HTR-8/SVneo (cell line): Measurements from ENCODE around the gene MDH2.
"Not testable (repeated sequence)": the region's sequence is repeated elsewhere in the genome, so short reads cannot be mapped to it uniquely, and the experiment has no call there.

ENCODE experiments used
- DNase-seq: peaks from one replicate; pipeline ENCODE4 v3.0.0; 2011; ENCODE audit warnings: low spot score, mixed read lengths; ENCODE audit not compliant: insufficient read length
- FAIRE-seq: peaks from 2 replicates; lab custom pipeline; 2011; peaks lifted over from hg19 to GRCh38; lab: Jason Lieb, UNC

MDH2 gene

GRCh38 chr7:76101693-76102437, 54.0 kb downstream of the MDH2 start:
- not testable (repeated sequence) for DNase-seq, FAIRE-seq

DNA sequence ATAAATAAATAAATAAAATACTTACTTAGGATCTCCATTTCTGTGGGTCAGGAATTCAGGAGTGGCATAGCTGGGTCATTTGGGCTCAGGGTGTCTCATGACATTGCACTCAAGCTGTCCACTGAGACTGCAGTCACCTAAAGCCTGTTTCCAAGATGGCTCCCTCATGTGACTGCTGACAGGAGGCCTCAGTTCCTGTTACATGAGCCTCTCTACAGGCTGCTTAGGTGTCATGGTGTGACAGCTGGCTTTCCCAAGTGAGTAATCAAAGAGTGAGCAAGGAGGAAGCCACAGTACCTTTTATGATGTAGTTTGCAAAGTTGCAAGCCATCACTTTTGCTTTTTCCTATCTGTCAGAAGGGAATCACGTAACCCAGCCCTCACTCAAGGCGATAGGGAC, 55.9 kb downstream of the MDH2 start:
- DNase-seq, FAIRE-seq: not testable (repeated sequence)

DNA sequence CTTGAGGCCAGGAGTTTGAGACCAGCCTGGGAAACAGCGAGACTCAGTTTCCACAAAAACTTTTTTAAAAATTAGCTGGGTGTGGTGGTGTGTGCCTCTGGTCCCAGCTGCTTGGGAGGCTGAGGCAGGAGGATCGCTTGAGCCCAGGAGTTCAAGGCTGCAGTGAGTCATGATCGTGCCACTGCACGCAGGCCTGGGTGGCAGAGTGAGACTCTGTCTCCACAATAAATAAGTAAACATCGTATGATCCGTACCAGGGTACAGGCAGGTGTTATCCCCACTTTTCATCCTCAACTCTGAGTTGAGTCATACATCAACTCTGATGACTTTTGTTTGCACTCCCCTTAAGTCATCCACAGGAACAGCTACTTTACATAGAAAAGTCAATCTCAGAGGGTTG, 58.2 kb downstream of the MDH2 start:
- not testable (repeated sequence) for DNase-seq, FAIRE-seq

DNA sequence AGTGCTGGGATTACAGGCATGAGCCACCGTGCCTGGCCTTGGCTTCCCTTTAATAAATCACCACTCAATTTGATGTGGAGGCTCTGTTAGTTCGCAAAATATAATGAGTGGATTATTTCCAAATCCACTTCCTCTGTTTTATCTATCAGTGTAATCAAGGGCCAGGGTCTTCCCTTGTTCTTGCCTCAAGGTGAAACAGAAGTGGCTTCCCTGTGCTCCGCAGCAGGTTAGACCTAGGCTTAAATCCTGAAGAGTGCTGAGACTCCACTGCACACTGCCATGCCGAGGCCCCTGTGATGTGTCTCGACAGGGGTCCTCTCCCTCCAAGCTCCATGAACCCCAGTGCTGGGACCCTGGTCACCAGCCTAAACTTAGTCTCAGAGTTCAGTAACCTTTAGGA, 59.0 kb downstream of the MDH2 start:
- DNase-seq (no peak), FAIRE-seq (no peak)

GRCh38 chr7:76108540-76109233, 60.8 kb downstream of the MDH2 start:
- FAIRE-seq (no peak), DNase-seq (no peak)

DNA sequence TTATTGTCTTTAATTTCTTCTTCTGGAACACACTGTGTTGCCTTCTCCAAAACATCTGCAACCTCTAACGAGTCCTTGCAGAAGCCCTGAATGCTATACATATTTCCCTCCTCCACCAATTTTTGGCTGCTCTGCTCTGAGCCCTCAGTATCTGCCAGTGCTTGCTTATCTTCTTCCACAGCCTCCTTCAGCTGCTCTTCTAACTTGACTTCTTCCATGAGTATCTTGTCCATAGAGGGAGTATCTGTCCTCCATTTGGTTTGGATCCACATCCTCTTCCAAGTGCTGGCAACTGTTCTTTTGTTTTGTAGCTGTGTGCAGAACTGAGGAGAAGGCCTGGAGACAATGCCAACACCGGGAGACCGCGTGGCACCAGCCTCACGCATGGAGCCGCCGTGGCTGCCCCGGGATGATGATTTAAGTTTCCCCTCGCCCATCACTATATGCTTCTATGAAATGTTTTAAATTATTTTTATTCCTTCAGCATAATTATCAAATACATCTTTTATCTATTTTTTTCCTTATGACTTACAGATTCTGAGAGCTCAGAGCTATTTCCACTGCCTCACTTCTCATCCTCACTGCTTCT, 65.2 kb downstream of the MDH2 start:
- DNase-seq, FAIRE-seq: not testable (repeated sequence)

DNA sequence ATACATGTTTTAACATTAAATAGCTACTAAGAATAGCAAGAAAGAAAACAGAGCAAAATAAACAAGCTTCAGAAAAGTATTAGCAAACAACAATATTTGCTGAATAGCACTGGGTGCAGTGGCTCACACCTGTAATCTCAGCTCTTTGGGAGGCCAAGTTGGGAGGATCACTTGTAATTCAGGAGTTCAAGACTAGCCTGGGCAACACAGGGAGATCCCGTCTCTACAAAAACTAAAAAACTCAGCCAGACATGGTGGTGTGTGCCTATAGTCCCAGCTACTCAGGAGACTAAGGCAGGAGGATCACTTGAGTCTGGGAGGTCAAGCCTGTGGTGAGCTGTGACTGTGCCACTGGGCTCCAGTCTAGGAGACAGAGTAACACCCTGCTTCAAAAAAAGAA, 66.8 kb downstream of the MDH2 start:
- DNase-seq, FAIRE-seq: not testable (repeated sequence)
